Stimulated activated CD4-positive, alpha-beta T cell treated with anti-CD3 and anti-CD28 coated beads, Interleukin-1b, Interleukin-23, amount 100 ng/mL, for 24 hours (primary cell): ENCODE data around the gene WDFY1.
A peak's percentile ranks its signal among the peaks of the same experiment; 100 is the strongest.

Experiments used
- DNase-seq, 4 experiments: peaks; one replicate each; pipeline ENCODE4 v3.0.0-alpha.2; 2020; ENCODE audit warnings: low read depth in 4 of 4, low spot score in 1 of 4

Gene WDFY1, protein sequence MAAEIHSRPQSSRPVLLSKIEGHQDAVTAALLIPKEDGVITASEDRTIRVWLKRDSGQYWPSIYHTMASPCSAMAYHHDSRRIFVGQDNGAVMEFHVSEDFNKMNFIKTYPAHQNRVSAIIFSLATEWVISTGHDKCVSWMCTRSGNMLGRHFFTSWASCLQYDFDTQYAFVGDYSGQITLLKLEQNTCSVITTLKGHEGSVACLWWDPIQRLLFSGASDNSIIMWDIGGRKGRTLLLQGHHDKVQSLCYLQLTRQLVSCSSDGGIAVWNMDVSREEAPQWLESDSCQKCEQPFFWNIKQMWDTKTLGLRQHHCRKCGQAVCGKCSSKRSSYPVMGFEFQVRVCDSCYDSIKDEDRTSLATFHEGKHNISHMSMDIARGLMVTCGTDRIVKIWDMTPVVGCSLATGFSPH

DNA sequence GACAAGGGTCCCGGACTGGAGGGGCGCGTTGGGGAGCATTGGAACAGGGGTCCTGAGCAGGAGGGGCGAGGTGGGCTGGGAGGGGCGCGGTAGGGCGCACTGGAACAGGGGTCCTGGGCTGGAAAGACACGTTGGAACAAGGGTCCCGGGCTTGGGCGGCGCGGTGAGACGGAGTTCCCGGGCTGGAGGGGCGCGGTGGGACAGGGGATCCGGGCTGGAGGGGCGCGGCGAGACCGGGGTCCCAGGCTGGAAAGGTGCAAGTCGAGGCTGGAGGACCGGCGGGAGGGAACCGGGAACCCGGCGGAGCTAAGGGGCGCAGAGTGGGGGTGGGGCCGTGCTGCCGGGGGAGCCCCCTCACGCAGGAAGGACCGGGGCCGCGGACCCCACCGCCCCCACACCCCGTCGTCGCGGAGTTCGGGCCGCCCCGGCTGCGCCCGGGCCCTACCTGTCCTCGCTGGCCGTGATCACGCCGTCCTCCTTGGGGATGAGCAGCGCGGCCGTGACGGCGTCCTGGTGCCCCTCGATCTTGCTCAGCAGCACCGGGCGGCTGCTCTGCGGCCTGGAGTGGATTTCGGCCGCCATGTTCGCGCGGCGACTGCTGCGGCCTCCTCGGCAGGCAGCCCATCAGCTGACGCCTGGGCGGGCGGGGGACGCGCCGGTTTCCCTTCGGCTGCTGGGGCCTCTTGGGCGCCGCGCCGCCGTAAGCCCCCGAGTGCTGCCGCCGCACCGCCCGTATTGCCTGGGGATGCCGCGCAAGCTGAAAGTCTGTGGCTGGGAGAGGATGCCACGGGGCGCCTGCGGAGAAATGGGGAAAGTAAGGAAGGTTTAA is at the start of gene WDFY1:
WDFY1 (minus strand) TSS at position 633 of the 829 bp plus-strand sequence; CDS start at position 582, 51 bp downstream.
- DNase-seq: peak; percentile 49 to 72 (median 61)

DNA sequence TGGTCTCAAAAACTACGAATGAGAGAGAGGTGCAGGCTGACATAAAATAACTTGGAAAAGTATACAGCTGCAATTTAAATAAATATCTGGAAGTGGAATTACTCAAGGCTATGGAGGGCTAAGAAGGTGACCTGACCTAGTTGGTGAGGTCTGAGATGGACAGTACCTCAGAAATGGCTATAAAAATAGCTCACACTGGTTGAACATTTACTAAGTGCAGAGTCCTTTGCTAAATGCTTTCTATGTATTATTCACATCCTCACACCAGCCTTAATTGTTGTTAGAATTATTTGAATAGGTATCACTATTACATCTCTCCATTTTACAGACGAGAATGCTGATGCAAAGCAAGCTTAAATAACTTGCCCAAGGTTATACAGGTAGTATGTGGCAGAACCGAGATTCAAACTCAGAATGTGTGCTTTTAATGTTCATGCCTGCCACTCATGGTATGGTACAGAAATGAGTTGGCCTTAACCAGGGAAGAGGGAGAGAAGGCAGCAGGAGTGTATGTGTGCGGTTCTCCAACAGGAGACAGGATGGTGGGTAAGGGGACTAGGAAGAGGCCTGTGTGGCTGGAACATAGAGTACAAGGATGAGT is 49.5 kb upstream of the WDFY1 start:
- DNase-seq: no peak

DNA sequence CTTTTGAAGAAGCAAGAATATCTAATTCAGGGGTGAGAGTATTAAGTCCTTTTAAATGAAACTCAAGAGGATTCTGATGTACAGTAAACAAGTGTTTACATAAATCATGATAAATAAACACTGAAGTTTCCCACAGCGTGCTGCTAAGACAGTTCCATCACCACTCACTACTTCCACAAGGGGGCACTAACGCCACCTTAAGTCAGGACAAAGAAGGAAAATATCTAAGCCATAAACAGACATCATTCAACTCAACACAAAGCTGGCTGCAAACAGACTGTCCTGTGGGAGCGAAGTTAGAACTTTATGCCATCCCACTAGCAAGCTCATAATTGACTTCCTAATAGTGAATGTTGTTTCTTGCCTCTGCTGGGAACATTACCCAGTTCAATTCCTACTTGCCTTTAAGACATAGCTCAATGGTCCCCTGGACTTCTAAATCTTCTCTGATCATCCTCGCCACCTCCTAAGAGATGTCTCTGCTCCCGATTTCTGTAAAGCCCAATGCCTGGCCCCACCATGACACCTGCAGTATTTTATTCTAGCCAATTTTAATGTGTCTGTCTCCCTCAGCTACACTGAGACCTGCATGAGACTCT is 48.6 kb upstream of the WDFY1 start:
- DNase-seq: peak; percentile 26 to 50 (median 39)

DNA sequence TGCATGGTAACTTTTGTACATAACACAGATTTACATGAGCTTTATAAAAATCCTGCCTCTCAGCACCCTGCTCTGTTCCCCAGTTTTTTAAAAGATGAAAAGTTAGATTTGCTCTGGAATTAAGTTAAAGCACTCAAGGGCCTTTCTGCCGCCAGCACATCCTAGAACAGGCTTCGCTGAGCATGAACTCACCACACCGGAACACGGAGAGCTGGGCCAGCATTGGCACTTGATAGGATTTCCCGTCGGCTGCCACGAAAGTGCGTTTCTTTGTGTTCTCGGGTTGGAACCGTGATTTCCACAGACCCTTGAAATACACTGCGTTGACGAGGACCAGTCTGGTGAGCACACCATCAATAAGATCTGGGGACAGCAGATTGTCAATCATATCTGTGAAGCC is 46.5 kb upstream of the WDFY1 start:
- DNase-seq: no peak

DNA sequence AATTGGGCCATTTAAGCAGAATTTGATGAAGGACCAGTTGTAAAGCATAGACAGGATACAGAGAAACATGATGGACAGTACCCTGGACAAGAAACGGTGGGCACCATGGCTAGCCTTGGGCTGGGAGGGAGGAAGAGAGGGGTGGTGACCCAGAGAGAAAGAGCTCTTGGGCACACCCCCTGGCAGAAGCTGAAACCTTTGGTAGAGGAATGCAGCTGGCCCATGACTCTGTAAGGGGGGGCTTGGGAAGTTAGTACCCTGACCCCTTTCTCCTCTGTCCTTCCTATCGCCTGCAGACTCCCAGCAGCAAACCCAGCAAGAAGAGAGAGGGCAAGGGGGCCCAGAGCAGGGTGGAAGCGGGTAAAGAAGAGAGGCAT is 44.7 kb upstream of the WDFY1 start:
- no peak for DNase-seq

DNA sequence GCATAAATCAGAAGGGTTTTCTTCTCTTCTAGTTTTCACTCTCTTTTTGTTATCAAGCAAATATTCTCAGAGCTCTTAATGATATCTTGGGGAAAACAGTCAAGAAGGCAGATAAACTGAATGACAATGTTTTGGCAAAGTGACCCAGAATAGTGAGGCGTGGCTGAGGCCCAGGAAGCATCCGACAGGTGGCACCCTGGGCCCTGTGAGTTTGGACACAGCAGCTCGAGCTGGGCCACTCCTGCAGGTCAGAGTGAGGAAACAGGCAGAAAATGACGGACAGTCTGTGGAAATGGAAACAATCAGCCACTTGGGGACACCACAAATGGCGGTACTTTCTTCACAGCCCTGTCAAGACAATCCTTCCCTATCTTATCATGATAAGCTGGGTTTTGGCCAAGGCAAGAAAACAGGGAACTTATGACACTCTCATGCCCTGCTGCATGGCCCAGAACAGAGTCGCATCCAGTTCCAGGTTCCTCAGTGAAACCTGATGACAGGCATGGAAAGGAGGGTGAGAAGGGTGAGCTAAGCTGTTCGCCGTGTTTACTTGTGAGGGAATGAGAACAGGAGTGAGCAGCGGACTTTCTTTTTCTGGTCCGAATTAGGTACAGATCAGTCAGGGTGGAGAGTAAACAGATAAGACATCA is 44.2 kb upstream of the WDFY1 start:
- DNase-seq: no peak

DNA sequence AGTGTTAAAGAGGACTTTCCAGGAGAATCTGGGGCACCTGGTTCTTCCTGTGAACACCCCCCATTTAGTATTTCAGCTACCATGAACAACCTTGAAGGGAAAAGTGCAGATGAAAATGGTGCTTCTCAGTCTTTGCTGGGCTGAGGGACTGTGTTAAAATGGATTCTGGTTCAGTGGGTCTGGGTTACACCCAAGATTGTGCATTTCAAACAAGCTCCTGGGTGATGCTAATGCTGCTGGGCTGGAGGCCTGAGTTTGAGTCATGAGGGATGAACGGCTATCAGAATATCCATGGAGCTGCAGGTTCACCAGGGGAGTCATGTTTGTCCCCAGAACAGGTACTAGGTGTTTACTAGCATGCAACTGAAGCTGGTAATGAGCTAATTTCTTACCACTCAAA is 36.1 kb upstream of the WDFY1 start:
- DNase-seq: no peak

DNA sequence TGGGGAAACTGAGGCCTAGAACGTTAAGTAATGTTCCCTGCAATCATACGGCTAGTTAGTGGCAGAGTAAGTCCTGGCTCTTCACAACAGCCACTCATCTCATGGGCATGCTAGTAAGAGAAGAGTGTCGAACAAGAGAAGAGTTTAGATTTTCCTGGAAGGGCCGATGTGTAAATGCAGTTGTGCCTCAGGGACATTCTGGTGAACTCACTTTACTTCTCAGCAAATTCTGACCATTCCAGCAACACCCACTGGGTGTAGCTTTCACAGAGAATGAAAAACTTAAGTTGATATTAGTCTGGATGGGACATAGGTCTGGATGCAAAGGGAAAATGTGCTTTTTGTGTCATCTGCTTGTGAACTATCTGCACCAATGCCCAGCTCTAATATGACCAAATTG is 35.7 kb upstream of the WDFY1 start:
- no peak for DNase-seq

DNA sequence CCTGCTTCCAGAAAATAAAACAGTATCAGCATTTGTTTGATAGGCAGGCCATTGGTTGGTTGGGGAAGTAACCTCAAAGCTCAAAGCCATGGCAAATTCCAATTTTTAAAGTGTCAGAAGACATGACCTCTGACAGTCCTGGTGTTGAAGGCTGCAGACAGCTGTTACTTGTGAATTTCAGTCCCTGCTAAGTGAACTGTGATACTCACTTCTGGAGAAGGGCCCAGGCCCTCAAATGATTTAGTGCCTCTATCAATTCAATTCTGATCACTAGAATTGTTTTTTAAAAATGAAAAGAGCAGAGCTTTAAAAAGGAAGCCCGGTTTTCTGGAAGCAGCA is 35.2 kb upstream of the WDFY1 start:
- DNase-seq: no peak

DNA sequence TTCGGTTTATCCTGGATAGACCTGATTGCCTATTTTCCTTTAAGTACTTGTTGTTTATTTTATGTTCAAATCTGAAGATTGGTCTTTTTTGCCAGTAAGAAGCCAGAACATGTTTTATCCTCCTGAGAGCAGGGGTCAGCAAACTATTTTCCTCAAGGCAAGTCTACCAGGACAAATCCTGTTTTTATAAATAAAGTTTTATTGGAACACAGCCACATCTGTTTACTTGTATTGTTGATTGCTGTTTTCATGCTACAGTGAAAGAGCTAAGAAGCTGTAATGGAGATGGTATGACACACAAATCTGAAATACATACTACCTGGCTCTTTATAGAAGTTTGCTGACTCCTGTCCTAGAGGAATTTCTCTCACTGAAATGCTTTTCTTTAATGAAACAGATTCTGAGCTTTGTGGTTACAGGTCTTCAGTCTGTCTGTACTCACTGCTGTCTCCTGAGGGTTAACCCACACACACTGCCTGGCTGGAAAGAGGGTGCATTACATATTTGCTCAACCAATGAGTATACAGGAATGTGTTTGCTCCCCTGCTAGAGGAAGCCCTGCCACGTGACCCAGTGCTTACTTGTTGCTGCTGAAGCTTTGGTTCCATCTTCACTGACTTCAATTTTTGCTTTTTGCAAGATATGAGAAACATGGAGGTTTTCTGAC is 34.7 kb upstream of the WDFY1 start:
- DNase-seq: no peak

DNA sequence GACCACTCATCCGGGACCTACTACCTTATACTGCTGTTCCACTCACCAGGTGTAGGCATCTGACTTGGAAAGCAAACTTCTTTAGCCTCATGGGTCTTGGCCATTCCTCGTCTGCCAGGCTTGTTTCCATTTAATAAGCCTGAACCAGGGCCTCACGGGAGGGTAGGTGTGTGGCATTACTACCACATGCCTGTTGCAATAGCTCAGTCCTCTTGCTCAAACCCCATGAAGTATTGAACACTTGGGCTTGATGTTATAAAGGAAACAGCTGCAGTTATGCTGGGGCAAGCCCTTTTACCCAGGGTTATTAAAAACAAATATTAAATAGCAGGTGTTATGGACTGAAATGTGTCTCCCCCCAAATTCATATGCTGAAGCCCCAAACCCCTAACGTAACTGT is 33.3 kb upstream of the WDFY1 start:
- no peak for DNase-seq

DNA sequence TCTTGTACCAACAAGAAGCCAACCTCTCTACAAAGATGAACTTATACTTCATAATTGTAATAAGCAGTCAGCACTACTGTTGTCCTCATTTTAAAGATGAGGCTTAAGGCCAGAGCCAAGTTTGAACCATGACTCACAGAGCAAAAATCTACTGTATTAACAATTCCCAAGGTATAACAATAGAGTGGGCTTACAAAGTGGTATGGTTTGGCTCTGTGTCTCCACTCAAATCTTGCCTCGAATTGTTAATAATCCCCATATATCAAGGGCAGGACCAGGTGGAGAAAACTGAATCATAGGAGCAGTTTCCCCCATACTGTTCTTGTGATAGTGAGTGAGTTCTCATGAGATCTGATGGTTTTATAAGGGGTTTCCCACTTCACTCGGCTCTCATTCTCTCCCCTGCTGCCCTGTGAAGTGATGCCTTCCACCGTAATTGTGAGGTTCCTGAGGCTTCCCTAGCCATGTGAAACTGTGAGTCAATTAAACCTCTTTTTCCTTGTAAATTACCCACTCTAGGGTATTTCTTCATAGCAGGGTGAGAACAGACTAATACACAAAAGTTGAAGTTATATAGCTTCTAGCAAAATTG is 31.6 kb upstream of the WDFY1 start:
- no peak for DNase-seq

DNA sequence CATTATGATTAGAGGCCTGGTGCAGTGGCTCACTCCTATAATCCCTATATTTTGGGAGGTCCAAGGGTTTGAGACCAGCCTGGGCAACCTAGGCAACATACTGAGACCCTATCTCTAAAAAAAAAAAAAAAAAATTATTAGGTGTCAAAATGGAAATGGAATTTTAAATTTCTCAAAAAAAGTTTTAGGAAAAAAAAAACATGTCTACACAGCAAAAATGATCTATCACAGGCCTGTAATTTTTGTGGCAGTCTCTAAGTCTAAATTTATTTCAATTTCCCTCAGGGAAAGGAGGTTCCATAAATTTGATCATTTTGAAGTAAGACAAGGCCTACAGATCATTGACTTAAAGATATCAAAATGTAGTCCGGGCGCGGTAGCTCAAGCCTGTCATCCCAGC is 28.5 kb upstream of the WDFY1 start:
- DNase-seq: no peak

DNA sequence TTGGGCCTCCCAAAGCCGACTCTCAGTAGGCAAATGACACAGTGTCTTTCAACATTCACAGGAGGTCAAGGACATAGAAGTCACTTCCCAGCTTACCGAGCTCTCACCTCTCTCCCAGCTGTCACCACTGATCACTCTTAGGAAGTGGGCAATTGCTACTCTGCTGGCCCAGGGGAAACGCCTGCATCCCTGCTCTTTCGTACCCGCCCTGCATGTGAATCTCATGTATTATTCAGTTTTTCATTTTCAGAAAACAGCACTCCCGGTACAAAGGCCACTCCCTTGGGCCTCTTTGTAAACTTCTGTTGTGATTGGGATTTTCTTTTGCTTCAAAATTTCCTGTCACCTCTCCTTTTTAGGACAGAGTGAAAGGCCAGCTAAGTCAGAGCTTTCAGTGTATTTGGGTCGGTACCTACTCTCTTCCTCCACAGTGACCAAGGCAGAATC is 27.5 kb upstream of the WDFY1 start:
- DNase-seq: no peak

DNA sequence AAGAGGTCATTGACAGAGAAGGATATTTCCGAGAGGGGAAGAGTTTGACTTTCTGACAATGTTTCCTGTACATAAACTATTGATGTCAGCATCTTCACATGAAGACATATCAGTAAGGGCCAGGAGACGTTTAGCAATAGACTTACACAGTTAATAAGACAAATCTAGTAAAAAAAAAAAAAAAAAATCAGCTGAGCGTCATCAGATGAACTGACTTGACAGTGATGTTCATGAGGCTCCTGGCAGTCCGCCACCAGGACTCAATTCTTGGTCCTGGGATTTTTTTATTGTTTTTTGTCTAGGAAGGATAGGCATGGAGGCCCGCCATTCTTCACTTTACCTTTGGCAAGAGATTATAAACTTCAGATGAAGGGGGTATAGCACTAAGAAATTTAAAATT is 26.6 kb upstream of the WDFY1 start:
- DNase-seq: no peak

DNA sequence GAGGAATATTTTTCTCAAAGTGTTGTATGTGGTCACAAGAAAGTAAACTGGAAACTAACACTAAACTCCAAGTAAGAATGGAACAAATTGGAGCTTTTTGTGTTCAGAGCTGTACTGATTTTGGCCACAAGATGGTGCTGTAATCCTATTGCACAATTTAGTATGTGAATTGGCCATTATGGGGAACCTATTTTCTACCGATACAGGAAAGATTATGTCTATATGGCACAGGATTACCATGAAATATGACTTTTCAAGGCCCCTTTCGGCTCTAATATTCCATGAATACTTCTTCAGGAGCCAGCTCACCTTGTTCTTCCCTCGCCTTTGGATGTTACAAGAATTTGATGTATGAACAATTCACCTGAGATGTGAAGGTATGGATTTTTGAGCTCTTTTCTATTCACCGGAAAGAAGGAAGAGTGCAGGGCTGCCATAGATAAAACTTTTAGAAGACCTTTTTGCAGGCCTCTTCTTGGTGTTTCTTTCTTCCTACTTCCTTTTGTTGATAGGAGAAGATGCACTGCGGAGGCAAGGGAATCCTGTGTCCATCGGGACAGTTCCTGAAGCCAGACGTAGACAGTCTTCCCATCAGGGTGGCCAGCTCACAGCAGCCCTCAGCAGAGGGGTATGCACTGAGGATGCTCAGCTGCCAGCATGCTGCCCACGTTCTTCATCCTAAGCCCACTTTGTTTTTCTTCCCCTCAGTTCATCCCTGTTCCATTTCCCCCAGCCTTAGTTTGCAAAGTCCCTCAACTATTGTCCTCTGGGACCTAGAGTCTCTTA is 25.4 kb upstream of the WDFY1 start:
- DNase-seq: peak; percentile 21 to 57 (median 39)

DNA sequence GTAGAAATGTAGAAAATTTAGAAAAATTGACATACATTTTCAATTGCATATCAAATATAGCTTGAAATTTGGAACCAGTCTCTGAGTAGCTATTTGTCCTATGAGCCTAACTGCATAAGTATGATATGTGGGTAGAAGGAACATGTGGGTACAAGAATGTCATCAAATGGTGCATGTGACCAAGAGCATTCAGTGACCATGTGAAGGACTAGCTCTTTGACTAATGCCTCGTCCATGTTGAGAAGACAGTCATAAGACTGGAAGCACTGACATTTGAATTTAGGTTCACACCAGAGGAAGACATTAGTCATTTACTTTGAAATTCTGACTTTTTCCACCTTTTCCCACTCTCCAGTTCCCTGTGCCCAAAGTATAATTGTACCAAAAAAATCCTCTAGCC is 24.7 kb upstream of the WDFY1 start:
- no peak for DNase-seq

DNA sequence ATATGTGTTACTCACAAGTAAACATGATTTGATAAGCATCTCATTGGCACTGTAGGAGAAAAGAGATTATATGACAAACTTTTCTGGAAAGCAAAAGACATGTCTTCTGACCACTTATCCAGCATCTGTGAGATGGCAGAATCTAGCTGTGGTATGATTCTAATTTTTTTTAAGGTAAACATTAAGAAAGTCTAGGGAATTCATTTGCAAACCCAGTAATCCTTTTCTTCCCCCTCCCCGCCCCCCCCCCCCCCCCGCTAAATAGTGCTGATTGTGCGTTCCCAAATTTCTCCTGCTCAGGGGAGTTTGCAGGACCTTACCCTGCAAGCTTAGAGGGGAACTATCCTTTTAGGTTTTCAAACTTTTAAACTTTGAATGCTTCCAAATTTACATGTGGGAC is 24.2 kb upstream of the WDFY1 start:
- DNase-seq: no peak

DNA sequence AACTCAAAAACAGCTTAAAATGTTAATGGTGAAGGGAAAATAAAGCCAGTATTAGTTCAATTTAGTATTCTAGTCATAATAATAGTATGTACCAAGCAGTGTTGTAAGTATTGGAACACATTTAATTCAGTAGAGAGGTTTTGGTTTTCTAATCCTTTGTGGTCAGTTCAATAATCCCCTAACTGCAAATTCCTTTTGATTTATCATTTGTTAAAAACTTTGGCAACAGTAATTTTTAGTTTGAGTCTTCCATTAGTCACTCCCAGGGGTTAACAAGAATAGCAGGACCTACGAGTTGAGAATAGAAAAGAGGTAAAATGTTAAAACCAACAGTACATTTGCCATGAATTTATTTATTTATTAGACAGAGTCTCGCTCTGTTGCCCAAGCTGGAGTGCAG is 22.8 kb upstream of the WDFY1 start:
- no peak for DNase-seq
